GM21526 (cell line): ENCODE data around the gene IL4.
"Not testable (repeated sequence)": the region's sequence is repeated elsewhere in the genome, so short reads cannot be mapped to it uniquely, and the experiment has no call there.

Source experiments
- ATAC-seq: cut with Tn5 transposase; IDR thresholded peaks from one replicate; pipeline ENCODE4 v1.9.1; 2021; ENCODE audit warnings: moderate library complexity; ENCODE audit not compliant: unreplicated experiment, low FRiP score

Gene IL4

DNA sequence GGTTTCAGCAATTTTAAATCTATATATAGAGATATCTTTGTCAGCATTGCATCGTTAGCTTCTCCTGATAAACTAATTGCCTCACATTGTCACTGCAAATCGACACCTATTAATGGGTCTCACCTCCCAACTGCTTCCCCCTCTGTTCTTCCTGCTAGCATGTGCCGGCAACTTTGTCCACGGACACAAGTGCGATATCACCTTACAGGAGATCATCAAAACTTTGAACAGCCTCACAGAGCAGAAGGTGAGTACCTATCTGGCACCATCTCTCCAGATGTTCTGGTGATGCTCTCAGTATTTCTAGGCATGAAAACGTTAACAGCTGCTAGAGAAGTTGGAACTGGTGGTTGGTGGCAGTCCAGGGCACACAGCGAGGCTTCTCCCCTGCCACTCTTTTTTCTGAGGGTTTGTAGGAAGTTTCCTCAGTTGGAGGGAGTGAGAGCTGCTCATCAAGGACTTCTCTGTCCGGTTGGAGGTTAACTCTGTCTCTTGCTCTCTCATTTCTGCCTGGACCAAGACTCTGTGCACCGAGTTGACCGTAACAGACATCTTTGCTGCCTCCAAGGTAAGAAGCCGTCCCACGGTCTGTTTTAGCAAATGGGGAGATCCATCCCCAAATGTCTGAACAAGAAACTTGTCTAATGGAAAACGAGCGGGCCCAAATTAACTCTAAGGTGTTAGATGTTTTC lies at the start of gene IL4:
Gene IL4 (plus strand): TSS at position 51 of the 692 bp plus-strand sequence. CDS start 62 bp downstream, at position 113.
- no peak for ATAC-seq

GRCh38 chr5:132627470-132627869 lies 46.3 kb upstream of the IL4 start:
- ATAC-seq = no peak

DNA sequence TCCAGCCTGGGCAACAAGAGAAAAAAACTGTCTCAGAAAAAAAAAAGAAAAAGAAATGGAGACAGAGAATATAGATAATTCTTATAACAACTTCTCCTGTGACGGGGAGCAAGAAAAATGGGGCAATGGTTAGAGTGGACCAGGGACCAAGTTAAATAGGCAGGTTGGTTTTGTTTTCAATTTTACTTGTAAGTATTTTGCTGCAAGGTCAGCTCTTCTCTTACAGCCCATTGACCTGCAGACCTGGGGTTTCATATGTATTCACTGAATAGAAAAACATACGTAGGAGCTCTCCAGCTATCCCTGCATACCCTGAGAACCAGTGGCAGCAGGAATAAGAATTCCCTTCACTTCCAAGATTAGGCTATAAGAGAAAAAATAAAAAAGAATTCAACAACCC lies 45.0 kb upstream of the IL4 start:
- no peak for ATAC-seq

DNA sequence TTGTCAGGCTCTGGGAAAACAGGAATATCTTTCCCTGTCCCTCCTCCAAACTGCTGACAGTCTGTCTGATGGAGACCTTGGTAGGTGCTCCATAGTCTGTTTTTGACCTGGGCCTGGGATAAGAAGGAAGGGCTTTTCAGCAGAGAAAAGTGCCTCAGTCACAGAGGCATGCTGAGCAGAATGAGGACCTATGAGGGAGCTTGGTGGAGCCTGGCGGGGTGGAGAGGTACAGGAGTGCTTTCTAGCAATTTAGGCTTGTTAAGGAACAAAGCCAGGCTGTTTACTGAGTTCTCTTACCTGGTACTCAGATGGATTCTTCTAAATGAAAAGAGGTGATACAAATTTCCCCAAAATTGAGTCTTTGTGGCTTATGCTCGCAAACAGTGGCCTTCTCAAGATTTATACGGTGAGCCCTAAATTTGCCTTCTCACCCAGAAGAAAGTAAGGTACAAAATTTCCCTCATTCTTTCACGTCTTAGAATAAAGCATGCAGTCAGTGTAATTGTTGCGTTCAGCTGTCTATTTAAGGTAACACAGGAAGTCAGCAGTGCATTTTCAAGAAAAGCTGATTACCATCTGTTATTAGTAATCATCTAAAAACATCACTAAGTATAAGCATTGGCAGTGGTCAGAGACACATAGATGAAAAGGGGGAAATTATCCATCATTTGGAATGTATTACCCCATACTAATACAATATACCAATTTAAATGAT lies 44.4 kb upstream of the IL4 start:
- no peak for ATAC-seq

DNA sequence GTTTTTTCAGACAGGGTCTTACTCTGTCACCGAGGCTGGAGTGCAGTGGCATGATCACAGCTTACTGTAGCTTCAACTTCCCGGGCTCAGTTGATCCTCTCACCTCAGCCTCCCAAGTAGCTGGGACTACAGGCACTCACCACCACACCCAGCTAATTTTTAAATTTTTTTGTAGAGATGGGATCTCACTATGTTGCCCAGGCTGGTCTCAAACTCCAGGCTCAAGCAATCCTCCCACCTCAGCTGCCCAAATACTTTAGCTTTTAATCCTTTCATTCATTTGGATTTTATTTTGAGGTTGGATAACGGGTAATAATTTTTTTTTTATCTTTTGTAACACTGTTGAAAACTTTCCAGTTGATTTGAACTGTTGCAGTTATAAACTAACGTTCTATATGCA lies 40.2 kb upstream of the IL4 start:
- ATAC-seq = not testable (repeated sequence)

- no peak for ATAC-seq
Observed at GRCh38 chr5:132635873-132636272, 37.9 kb upstream of the IL4 start.

- no peak for ATAC-seq
Observed at GRCh38 chr5:132637241-132637640, 36.5 kb upstream of the IL4 start.

DNA sequence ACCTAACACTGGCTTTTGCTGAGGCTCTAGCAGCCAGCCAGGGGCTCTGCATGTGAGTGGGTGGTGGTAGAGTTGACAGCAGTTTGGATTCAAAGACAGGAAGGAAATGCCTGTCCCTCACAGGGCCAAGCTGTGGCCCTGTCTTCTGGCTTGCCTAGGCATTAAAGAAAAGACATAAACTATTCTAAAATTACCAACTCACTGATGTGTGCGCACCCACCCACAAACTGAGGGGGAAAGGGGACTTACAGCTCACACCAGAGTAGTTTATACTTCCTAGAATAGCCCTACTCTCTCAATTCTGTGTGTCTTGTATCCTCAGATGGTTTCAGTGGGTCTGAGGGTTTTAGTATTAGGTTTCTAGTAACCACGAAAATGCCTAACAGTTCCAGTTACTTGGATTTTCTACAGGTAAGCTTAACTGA lies 34.1 kb upstream of the IL4 start:
- peak; percentile 53 for ATAC-seq

DNA sequence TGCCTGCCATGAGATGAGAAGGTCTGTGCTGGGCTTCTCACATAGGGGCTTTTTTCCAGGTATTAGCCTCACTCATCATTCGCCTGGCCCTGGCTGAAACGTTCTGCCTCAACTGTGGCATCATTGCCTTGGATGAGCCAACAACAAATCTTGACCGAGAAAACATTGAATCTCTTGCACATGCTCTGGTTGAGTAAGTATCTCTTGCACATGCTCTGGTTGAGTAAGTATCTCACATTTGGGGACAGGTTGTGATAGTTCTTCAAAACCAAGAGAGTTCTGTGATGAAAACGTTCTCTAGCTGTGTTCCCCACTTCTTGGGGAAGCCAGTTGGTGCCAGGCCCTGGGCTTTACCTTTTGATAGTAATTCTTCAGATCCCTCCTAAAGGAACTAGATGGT lies 33.2 kb upstream of the IL4 start:
- ATAC-seq = no peak

GRCh38 chr5:132641241-132641723 lies 32.5 kb upstream of the IL4 start:
- no peak for ATAC-seq

DNA sequence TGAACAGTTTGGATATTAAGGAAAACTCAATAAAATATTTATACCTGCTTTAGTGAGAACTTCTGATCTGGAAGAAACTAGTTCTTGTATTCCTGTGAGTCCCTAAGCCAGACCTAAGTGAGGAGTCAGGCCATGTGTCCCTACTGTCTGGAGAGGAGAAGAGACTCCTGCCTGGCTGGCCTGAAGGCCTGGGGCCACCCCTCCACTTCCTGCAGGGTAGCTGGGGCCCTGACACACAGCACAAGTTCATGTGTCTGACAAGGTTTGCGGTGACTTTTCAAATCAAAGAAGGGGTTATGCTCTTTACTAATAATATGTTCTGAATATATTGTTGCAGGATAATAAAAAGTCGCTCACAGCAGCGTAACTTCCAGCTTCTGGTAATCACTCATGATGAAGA lies 31.9 kb upstream of the IL4 start:
- no peak for ATAC-seq

DNA sequence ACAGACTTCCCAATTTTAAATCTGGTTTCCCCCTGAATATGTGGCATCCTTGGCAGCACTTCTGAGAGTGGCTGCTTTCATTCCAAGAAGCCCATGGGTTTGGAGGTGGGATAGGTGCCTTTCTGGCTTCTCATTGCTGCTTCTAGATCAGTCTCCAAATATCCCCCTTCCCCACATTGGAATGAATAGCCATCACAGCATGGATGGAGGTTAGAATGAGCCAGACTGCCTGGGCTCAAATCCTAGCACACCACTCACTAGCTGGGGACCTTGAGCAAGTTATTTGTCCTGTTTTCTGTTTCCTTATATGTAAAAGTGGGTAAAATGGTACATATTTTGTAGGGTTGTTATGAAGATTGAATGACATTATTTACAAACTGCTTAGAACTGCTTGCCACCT lies 29.6 kb upstream of the IL4 start:
- no peak for ATAC-seq

DNA sequence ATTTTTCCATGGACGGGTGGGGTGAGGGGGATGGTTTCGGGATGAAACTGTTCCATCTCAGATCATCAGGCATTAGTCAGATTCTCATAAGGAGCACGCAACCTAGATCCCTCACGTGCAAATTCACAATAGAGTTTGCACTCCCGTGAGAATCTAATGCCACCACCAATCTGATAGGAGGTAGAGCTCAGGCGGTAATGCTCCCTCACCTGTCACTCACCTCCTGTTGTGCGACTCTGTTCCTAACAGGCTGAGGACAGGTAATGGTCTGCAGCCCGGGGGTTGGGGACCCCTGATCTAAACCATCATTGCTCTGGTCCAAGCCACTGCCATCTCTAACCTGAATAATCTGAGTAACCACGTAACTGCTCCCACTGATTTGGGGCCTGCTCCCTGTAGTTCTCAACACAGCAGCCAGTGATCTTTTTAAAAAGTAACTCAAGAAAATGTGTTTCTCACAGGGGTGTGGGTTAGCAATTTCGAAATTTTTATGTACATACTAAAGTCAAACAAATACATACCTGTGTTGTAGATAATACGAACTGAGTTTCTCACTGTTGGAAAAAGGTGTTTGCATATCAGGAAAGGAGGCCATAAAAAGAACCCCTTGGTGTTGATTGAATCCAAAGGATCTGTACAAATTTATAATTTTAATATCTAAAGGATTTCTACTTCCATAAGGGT lies 27.1 kb upstream of the IL4 start:
- no peak for ATAC-seq

GRCh38 chr5:132647473-132647872 lies 26.3 kb upstream of the IL4 start:
- no peak for ATAC-seq

- ATAC-seq = no peak
Observed at GRCh38 chr5:132648355-132648754, 25.4 kb upstream of the IL4 start.

- no peak for ATAC-seq
Observed at GRCh38 chr5:132651838-132652469, 21.8 kb upstream of the IL4 start.

DNA sequence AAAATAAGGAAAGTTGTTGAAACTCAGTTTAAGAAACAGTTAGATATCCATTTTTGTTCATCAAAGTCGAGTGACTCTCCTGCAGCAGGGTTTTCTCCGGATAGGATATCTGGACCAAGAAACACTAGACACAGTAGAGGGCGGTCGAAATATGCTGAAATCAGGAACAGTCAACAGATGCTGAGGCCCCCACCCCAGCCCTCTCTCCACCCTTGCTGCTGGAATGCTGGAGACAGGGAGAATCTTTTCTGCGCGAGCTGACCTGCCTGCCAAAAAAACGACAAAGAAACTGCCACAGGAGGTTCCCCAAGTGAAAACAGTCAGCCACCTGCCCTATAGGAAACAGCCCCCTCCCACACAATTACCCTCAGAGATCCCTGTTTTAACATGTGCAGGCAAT lies 20.1 kb upstream of the IL4 start:
- no peak for ATAC-seq

DNA sequence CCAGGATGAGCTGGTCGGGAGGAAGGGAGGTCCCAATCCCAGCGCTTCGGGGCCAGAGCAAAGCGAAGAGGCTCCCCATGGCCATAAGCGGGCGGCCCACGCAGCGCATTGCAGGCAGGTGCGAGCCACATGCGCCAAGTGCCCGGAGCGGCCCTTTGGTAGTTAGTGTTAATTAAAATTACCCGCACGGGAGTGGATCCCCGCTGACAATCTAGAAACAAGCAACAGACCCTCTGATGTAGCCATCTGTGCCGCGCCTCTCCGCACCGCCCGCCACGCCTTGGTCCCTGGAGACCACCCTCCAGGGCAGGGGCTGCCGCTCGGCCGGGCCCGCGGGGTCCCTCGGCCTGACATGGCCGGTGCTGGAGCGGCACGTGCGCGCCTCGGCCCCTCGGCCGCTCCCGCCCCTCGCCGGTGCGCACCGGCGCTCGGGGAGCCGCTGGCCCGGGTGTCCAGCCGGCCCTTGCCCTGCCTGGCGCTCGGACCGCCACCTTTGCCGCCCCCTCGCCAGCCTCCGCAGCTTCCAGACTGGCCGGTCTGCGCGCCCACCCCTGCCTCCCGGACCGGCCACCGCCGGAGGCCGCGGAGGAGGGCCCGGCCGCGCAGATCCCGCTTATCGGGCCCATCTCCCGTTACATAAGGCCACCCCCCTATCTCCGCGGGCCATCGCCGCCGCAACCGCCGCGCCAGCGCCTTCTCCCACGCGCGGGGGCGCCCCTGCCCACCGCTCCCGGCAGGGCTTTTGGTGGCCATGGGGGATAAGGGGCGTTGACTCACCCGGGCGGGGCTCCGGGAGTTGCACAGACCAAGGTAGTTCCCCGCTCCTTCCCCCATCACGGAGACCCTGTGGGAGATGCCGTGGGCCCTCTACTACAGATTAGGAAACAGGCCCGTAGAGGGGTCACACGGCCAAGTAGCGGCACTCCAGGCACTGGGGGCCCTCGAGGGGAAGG lies 17.7 kb upstream of the IL4 start:
- ATAC-seq = no peak

GRCh38 chr5:132656774-132657355 lies 16.9 kb upstream of the IL4 start:
- no peak for ATAC-seq
